Activated CD8-positive, alpha-beta memory T cell treated with anti-CD3 and anti-CD28 coated beads, Interleukin-2, amount 50 U/mL, for 4 hours (primary cell): ENCODE results near the gene RADIL.

ENCODE experiments used
- DNase-seq: peaks from one replicate; pipeline ENCODE4 v3.0.0-alpha.2; 2020

Gene RADIL

DNA sequence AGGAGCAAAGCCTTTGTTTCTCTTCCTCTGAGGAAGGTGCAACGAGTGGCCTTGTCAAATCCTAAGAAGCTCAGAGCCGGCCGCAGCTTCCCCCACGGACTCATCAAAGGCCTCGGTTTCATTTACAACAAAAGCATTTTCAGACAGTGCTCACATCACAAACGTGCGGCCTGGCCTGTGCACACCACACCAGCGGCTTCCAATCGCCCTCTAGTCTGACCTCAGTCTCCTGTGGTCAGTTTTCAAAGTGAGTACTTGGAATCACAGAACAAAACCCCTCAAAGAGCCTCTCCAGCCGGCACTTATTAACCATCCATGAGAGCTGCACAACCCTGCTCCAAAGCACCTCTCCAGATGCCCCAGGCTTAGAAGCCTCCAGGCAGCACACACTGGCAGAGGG lies 3.3 kb downstream of the RADIL start:
- DNase-seq: no peak

DNA sequence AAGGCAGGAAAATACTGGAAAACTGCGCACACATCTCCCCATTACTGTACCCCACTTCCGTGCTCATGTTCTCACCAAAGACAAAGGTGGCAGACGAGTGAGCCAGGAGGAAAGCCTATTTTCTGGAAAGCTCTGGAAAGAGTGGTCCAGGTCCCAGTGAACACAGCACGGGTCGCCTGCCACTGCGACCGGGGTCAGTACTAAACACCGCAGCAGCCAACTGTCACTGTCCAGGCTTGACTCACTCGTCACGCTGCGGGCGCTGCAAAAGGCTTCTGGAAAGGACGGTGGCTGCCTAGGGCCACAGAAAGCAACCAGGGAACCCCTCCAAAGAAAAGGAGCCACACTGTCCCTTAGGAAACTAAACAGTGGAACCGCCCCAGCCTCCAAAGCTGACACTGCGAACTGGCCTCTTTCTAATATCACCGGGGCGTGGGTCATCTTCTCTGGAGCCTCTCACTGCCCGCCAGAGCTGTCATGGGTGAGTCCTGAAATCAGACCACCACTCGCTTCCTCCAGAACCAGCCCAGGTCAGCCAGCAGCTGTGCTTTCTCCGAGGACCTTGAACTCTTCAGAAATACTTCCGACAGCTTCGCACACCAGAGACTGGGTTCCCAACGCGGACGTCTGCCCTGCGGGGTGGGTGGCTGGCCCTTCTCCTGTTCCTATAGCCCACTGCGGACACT lies 4.0 kb downstream of the RADIL start:
- DNase-seq: no peak

DNA sequence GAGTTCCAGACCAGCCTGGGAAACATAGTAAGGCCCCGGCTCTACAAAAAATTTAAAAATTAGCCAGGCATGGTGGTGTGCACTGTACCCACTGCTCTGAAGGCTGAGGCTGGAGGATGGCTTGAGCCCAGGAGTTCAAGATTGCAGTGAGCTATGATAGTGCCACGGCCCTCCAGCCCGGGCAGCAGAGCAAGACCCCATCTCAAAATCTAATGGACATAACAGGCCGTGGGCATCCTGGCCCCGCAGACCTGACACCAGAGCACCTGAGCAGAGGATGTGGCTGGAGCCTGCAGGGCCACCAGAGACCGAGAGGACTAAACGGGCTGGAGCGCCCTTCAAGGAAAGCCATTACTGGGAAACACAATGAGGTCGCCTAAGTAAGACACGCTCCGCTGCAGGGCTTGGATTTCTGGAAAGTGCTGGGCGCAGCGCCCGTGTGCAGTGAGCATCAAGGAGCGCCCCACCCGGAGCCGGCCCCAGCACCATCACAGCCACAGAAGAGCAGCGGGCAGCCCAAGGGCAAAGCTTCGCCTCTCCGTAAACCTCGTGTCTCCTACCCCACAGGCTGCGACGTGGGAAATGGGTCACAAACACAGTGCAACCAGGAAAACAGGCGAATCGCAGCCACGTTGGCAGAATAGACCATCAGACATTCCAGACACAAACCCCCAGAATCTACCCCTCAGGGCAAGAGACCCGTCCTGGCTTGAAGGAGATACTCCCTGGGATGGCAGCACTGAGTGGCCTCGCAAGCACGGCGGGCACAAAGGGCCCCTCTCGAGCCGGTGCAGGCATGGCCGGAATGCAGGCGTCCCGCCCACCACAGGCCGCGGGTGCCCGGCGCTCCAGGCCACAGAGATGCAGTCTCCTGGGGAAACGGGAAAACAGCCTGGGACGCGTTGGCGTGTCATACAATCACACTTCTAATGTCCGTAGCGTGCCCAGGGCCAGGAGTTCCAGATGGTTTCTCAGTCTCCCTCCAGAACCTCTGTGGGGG lies 4.9 kb downstream of the RADIL start:
- no peak for DNase-seq

DNA sequence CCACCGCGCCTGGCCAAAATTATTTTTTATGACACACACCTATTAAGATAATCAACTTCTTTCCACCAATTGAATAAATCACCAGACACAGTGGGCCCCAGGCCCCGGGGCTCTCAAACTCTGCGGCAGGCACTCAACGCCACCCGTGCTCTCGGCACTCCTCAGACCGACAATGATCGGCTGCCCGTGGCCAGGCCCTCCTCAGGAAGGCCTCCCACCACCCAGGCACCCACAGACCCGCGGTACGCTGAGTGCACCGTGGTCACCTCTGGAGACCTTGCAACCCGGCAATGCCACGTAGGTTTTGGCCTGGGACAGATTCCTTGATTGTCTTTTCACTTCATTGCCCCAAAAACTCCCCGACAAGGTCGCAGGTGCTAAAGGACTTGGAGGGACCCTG lies 6.9 kb downstream of the RADIL start:
- no peak for DNase-seq

DNA sequence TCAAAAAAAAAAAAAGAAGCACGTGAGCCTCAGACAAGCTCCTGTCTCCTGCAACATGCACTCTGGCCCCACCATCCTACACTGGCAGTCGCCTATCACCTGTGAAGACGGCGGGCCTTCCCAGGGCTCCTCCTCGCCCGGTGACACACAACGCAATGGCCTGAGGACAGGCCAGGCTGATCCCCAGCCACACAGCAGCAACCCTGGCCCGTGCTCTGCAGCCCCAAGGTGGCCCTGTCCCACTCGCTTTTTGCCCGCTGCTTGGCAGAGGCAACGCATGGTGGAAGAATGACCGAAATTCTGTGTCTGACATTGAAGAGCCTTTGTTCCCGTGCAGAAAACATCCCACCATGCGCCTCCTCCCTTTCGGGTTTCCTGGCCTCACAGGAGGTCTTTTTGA lies 8.1 kb downstream of the RADIL start:
- no peak for DNase-seq

DNA sequence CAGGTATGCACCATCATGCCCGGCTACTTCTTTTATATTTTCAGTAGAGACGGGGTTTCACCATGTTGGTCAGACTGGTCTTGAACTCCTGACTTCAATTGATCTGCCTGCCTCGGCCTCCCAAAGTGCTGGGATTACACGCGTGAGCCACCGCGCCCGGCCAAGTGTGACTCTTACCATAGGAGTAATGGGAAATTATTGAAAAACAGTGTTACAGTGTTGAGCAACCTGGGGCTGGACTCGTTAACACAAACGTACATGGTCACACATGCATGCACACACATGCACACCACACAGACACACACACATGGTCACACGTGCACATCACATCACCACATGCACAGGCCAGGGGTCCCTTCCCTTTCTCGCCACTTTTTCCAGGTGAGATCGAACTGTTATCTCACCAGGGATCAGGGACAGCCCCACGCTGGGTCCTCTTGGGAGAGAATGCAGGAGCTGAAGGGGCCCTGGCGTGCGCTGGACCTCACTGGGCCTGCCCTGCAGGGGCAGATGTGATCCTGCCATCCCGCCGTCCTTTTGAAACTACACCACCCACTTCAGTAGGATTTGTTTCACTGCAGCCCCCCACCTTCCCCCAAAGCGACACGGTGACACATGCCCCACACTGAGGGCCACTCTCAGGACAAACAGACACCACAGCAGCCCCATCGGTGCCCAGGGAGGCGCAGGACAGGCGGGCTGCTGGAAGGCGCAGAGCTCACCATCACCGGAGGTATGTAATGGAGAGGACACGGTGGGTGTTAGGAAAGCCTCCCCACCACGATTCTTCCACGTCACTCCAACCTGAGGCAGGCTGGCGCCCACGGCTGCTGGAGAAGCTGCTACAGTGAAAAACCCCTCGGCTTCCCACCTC lies 10.2 kb downstream of the RADIL start:
- no peak for DNase-seq

DNA sequence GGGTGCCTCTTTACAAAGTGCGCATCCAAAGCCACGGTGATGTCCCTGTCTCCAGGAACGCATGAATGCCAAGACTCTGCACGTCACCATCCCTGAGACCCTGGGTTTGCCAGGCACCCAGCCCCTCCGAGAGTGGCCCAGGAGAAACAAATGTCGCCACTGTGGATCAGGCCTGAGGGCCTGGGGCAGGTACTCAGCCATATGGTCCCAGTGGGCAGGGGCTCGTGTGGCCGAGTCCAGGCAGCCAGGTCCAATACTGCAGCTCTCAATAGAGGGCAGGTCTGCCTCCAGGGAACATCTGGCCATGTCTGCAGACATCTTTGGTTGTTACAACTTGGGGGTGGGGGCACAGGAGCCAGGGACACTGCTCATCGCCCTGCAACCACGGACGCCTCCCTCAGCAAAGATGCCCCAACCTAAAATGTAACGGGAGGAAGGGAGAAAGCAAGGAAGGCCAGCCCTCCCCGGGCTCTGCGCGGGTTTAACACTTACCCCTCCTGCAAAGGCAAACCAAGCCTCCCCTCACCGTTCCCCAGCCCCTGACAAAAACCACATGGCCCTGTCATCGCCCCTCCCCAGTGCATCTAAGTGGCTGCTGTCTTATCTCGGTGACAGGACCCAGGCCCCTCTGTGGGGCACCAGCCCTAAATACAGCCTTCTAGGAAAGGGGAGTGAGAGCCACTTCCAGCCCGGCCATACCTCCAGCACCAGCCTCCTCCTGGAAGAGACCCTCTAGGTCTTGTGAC lies 11.4 kb downstream of the RADIL start:
- no peak for DNase-seq

DNA sequence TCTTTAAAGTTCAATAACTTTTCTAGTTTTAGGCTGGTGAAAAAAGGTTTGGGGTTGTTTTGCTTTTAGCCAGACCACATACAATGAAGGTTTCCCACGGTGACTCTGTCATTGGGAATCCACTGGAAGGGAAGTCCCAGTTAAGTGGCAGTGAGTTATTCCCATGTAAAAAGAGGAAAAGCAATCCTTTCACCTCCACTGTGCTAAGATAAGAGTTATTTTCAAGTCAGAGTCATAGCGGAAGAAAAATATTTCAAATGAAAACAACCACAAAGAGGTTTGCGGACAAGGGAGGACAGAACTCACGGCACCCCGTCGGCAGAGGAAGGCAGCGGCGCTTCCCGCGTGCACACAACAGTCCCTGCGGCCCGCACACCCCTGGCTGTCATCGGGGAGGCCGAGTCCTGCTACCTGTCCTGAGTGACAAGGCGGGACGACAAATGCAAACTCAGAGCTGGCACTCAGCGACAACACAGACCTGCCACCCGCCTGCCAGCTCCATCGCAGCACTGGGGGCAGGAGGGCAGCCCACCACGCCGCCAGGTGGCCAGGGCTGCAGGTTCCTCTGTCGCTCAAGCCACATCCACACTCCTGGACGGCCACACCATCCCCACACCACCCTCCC lies 12.3 kb downstream of the RADIL start:
- no peak for DNase-seq

DNA sequence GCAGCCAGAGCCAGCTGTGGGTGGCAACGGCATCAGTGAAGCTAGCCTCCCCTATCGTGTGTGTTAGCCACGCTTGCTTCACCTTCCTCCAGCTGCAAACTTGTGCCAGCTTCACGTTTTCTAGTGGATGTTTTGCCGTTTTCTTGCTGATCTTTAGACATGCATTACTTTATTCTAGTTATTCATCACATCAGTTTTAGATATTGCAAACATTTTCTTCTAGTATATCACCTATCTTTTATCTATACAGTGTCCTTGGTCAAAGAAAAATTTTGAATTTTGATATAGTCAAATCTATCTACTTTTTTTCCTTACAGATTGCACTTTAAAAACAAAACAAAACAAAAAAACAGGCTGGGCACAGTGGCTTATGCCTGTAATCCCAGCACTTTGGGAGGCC lies 15.0 kb downstream of the RADIL start:
- no peak for DNase-seq

DNA sequence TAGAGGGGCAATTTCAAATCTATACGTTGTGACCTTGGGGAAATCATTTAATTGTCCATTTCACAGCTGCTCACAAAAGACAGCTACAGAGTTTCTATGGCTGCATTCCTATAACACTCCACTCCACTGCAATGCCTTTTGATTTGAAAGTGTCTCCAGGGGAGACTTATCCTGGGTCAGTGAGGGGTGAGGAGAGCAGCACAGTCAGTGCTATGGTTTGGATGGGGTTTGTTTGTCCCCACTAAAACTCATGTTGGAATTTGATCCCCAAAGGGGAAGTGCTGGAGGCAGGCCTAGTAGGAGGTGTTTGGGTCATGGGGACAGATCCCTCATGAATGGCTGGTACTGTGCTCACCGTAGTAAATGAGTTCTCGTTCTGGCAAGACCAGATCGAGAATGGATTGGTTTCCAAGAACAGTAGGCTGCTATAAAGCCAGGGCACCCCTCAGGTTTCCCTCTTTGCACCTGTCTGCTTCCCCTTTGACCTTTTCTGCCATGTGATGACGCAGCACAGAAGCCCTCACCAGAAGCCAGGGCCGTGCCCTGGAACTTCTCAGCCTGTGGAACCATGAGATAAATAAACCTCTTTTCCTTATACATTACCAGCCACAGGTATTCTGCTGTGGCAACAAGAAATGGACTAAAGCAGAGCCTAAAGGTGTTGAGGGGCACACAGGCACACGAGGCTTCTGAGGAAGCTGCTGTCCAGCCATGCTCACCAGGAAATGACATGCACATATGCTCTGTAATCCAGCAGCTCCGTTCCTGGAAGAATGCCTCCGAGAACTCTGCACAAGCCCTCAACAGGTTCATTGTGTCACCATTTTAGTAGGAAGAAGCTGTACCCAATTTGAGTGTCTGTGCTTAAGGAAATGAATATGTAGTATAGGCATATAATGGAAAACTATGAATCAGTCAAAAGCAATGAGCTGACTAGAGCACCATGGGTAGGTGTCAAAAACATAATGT lies 16.7 kb downstream of the RADIL start:
- DNase-seq: no peak

DNA sequence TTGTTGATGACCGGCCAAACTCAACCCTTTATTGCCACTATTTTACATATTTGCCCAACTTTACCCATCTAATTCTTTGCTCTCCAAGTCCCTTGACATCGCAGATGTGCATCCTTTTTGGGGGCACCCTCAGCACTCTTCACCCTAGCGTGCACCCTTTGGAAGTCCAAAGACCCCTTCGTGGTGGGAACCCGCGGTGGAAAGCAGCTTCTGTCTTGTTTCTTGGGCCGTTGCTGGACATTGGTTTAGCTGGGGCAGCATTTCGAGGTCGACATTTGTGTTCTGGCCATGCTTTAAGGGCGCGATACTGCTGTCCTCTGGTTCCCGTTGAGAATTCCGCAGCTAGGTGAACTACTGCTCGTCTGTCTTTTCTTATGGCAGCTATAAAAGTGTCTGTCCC lies 21.4 kb downstream of the RADIL start:
- no peak for DNase-seq

DNA sequence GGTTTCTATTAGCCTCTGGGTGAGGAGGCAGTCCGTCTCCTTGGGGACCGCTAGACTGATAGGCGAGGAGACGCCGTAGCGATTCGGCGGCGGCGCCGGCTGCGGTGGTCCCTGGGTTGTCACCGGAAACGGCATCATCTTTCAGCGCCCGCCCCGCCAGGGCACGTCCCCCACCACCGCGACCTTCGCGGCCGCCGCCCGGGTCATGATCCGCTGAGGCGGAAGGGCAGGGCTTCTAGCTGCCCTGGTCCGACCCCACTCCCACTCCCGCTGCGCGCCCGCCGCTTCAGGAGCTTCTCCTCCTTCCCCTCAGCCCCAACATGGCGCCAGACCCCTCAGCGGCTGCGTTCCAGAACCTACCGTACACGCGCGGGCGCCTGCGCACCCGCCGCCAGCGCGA lies 21.8 kb downstream of the RADIL start, which contains the start of gene PAPOLB:
PAPOLB (minus strand) TSS at position 358 of the 400 bp plus-strand sequence; CDS start at position 138, 220 bp downstream.
- DNase-seq: peak; percentile 32

DNA sequence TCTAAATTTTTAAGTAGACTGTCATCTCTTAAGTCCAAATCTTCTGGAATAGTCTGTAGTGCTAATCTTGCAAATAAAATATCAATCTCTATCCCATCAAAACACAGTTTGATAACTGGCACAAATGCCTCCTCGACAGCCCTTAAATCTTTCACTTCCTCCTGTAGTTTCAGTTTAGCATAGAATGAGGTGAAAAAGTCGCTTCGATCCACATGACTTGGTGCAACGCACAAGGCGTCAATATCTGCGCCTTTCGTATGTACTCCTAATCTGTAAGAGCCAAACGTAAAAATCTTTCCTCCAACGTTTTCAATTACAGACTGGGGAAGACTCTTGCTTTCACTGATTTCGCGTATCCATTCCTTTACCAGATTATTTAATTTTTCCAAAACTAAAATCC lies 22.3 kb downstream of the RADIL start:
- no peak for DNase-seq

DNA sequence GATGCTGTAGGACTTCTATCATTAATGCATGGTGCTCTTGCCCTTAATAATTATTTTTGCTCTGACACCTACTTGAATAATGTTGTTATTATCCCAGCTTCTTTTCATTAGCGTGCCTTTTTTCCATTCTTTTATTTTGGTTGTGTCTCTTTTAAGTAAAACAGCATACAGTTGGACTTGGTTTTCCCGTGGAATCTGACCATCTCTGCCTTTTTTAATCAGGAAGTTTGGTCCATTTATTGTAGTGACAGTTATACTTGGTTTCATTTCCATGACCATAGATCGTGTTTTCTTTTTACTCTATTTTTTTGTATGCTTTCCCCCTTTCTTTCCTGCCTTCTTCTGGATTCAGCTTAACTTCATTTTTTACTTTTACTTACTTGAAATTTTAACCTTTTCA lies 26.3 kb downstream of the RADIL start:
- no peak for DNase-seq

DNA sequence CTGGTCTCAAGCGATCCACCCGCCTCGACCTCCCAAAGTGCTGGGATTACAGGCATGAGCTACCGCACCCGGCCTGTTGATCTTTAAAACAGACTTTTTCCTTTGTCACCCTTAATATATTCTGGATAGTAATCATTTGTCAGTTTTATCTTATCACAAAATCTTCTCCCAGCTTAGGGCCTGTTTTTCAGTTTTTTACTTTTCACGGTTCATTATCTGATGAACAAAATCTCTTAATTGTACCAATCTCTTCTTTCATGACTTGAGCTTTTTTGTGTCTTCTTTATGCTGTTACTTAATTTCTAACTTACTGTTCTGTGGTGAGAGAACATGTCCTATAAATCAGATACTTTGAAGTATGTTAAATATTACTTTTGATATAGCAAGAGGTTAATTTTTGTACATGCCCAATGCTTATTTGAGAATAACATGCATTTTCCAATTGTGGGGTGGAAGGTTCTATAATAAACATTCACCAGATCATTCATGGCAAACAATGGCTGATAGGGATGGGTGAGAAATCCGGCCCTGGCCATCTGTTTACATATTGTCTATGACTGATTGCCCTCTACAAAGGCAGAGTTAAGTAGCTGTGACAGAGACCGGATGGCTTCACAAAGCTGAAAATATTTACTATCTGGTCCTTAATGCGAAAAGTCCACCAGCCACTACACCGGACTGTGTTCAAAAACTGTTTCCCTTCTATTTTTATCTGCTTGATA lies 27.0 kb downstream of the RADIL start:
- DNase-seq: no peak

DNA sequence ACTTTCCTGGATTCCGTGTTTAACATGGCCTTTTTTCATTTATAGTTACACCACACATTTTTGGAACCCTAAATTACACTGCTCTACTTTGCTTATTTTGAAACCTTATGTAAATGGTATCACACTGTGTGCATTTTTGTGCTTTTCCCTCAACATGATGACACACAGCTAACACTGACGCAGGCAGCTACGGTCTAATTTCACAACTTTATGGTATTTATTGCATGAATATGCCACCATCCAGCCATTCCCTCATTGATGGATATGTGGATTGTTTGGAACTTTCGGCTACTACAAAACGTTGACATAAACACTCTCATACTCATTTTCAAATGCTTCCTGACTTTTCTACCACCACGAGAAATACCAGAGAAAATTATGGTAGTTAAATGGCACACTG lies 28.6 kb downstream of the RADIL start:
- no peak for DNase-seq

DNA sequence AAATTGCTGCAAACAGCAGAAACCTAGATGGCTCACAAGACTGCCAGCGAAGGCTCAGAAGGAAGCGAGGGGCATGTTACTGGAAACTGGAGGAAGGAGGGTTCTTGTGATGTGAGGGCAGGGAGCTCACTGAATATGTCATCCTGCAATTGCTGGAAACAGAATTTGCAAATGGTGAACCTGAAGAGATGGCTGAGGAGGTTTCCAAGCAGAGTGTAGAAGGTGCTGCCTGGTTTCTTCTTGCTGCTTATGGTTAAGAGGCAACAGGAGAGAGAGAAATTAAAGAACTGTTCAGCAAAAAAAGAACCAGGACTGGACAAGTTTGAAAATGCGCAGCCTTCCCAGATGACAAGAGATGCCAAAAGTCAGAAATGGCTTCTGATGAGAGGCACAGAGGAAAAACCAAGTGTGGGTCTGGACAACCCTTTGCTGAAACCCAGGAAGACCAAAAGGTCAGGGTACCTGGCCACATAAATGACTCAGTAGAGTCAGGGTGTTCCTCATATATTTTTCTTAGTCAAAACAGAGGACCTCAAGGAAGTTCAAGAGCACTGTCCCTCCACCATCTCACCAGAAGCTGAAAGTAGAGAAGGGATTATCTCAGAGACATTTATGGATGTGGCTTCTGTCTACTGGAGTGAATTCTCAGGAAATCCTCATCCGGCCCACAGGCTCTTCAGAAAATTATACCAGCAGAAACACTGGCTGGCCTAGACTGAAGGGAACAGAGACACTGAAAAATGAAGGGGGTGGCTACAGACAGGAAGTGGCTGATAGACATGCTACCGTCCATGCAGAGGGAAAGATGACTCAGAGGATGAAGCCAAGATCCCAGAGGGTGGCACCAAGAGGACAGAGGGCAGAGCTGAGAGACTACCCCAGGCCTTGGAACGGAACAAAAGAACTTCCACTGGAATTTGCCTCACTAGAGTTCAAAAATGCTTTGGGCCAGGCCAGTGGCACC lies 31.8 kb downstream of the RADIL start:
- DNase-seq: no peak

DNA sequence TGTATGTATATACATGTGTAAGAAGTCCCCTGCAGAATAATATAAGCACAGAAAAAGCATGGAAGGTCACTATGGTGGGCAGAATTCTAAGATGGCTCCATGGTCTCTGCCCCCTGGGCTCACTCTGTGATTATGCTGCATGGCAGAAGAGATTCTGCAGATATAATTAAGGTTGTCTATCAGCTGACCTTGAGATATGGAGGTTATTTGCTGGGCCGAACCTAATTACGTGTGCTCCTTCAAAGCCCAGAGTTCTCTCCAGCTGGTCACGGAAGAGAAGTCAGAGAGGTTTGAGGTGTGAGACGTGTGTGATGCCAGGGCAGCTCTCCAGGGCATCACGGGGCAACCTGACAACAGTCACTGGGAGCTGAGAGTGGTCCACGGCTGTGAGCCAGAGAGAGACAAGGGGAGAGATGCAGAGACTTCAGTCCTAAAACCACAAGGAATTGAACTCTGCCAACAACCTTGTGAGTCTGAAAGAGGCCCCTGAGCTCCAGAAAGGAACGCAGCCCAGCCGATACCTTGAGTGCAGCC lies 33.2 kb downstream of the RADIL start:
- no peak for DNase-seq
